K562 (cell line): ENCODE measurements around the gene FAM110D.

Experiments
- BACH1 ChIP-seq: fragments of 200-800 bp; sonication (Bioruptor generic); IDR thresholded peaks from 2 replicates; pipeline ENCODE4 v1.6.1; 2016; ENCODE audit warnings: missing genetic modification characterization, missing compliant biosample characterization
- EP300 ChIP-seq: IDR thresholded peaks from 2 replicates; pipeline ENCODE4 v1.6.1; 2012; ENCODE audit warnings: low read length, improper control_type of control experiment
- ILF3 ChIP-seq: fragments of 450-650 bp; IDR thresholded peaks from 2 replicates; pipeline ENCODE4 v1.6.1; 2018; ENCODE audit warnings: antibody characterized with exemption, mild to moderate bottlenecking, moderate library complexity, borderline replicate concordance
- MEIS2 ChIP-seq: fragments of 450-650 bp; IDR thresholded peaks from 2 replicates; pipeline ENCODE4 v1.6.1; 2014; ENCODE audit warnings: mild to moderate bottlenecking; ENCODE audit not compliant: partially characterized antibody
- MTA2 ChIP-seq: fragments of 450-650 bp; IDR thresholded peaks from 2 replicates; pipeline ENCODE4 v1.6.1; 2016; ENCODE audit warnings: low read depth
- NR2C2 ChIP-seq, 2 experiments: fragments of 200-800 bp in 1 of 2; sonication (Bioruptor generic) in 1 of 2; sonication (generic) in 1 of 2; formaldehyde crosslinking in 1 of 2; IDR thresholded peaks; 2 replicates each; pipeline versions ENCODE4 v1.6.1 to v1.8.0; 2016 to 2022; ENCODE audit warnings: mild to moderate bottlenecking in 1 of 2, missing compliant biosample characterization in 1 of 2, missing genetic modification characterization in 1 of 2, missing genetic modification reagents in 1 of 2
- RAD21 ChIP-seq, 2 experiments: fragments of 250-450 bp in 1 of 2; fragments of 450-650 bp in 1 of 2; sonication (Bioruptor Pico) in 1 of 2; formaldehyde crosslinking in 1 of 2; IDR thresholded peaks in 1 of 2; conservative IDR thresholded peaks in 1 of 2; 2 replicates each; pipeline versions ENCODE4 v1.4.0 to v1.8.0; 2020 to 2022; ENCODE audit warnings: mild to moderate bottlenecking in 2 of 2, moderate library complexity in 1 of 2
- SMARCC2 ChIP-seq: fragments of 450-650 bp; IDR thresholded peaks from 2 replicates; pipeline ENCODE4 v1.6.1; 2017; ENCODE audit warnings: antibody characterized with exemption, moderate library complexity, mild to moderate bottlenecking, low read depth
- TF ChIP-seq, protein P1 (sequence below): fragments of 250-450 bp; sonication (Bioruptor Pico); IDR thresholded peaks from 2 replicates; pipeline ENCODE4 v1.5.0; 2020; ENCODE audit warnings: mild to moderate bottlenecking, borderline replicate concordance
- TF ChIP-seq, protein P2 (sequence below), 3 experiments: IDR thresholded peaks in 2 of 3; conservative IDR thresholded peaks in 1 of 3; 2 replicates each; pipeline ENCODE4 v1.5.1; 2011 to 2012; ENCODE audit warnings: low read length in 3 of 3, mild to moderate bottlenecking in 3 of 3, control low read depth in 2 of 3, improper control_type of control experiment in 1 of 3, inconsistent platforms in 1 of 3, low read depth in 1 of 3, mixed read lengths in 1 of 3, moderate library complexity in 1 of 3; ENCODE audit not compliant: insufficient read depth in 2 of 3

DNA sequence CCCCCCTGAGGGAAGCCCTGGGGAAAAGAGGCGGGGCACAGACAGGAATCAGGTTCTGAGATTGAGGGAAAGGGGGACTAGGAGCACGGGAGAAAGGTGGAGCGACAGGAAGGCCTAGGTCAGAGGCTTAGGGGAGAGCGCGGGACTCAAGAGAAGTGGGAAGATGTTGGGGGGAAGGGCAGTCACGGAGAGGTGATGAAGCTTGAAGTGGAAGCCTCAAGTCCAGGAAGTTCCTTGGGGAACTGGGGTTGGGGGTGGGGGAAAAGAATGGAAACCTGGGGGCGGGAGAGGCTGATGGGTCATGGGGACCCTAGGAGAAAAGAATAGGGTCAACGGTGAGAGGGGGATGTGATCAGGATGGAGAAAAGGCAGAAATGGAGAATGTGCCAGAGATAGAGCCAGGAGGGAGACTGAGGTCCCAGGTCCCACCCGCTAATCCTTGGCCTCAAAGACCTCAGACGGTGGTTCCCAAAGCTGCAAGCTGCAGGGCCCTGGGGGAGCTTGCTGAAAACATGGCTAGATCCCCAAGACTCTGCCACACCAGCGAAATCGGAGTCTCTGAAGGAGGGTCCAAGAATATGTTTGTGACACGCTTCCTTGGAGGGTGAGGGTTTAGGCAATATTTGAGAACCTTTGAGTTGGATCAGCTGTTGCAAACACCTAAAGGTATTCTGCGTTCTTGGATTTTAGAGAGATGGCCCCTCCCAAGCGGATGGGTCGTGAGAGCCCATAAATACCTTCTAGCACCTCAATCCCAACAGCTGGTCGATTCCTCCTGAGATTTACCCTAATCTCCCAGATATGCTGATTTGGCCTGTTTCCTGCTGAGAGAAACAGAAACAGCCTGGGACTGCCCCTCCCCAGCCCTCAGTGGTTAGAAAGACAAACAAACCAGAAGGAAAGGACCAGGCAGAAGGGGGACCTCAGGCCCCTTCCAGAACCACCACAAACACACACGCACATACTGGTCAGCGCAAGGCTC, 6.3 kb downstream of the FAM110D start:
- no peak for TF ChIP-seq EP300
- no peak for TF ChIP-seq MEIS2
- no peak for TF ChIP-seq NR2C2 (CRISPR knock-in tag; IDR thresholded peaks at IDR 0.05)
- no peak for TF ChIP-seq NR2C2 (tag; IDR thresholded peaks at IDR 0.05)
- no peak for TF ChIP-seq SMARCC2
- TF ChIP-seq, protein P1, sequence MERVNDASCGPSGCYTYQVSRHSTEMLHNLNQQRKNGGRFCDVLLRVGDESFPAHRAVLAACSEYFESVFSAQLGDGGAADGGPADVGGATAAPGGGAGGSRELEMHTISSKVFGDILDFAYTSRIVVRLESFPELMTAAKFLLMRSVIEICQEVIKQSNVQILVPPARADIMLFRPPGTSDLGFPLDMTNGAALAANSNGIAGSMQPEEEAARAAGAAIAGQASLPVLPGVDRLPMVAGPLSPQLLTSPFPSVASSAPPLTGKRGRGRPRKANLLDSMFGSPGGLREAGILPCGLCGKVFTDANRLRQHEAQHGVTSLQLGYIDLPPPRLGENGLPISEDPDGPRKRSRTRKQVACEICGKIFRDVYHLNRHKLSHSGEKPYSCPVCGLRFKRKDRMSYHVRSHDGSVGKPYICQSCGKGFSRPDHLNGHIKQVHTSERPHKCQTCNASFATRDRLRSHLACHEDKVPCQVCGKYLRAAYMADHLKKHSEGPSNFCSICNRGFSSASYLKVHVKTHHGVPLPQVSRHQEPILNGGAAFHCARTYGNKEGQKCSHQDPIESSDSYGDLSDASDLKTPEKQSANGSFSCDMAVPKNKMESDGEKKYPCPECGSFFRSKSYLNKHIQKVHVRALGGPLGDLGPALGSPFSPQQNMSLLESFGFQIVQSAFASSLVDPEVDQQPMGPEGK (CRISPR knock-in tag) = no peak
- TF ChIP-seq MTA2 = no peak; the same call in 1 of the 2 replicates
- no peak for TF ChIP-seq BACH1 (tag)
- no peak for TF ChIP-seq RAD21 (CRISPR knock-in tag; conservative IDR thresholded peaks at IDR 0.05 in 1 of 2, IDR thresholded peaks at IDR 0.05 in 1 of 2)
- TF ChIP-seq, protein P2, sequence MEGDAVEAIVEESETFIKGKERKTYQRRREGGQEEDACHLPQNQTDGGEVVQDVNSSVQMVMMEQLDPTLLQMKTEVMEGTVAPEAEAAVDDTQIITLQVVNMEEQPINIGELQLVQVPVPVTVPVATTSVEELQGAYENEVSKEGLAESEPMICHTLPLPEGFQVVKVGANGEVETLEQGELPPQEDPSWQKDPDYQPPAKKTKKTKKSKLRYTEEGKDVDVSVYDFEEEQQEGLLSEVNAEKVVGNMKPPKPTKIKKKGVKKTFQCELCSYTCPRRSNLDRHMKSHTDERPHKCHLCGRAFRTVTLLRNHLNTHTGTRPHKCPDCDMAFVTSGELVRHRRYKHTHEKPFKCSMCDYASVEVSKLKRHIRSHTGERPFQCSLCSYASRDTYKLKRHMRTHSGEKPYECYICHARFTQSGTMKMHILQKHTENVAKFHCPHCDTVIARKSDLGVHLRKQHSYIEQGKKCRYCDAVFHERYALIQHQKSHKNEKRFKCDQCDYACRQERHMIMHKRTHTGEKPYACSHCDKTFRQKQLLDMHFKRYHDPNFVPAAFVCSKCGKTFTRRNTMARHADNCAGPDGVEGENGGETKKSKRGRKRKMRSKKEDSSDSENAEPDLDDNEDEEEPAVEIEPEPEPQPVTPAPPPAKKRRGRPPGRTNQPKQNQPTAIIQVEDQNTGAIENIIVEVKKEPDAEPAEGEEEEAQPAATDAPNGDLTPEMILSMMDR (IDR thresholded peaks at IDR 0.05 in 2 of 3, conservative IDR thresholded peaks at IDR 0.05 in 1 of 3; ENCODE audit: insufficient read depth in 2 of 3, low read depth in 1 of 3, low read length in 3 of 3) = no peak
- TF ChIP-seq ILF3 = no peak
